T-helper 17 cell (primary cell): ENCODE measurements around the gene CHST11. TPM values are rescaled to one million over a fixed set of nuclear protein-coding genes. Genes with fewer than 3 reads are reported as not detected.

Experiments
- ATAC-seq: fragments of 150-1000 bp; cut with Tn5 transposase; 2 replicates; pipeline ENCODE4 v1.10.0; 2021; ENCODE audit warnings: mild to moderate bottlenecking, moderate library complexity
- DNase-seq, 3 donors: peaks; one replicate each; pipeline versions ENCODE4 v3.0.0 to v3.0.0-alpha.2; 2020 to 2021
- H3K9me3 ChIP-seq: one replicate; pipeline ENCODE4 v1.7.0; 2013; ENCODE audit warnings: low read length, mild to moderate bottlenecking; ENCODE audit not compliant: control insufficient read depth, poor library complexity, severe bottlenecking
- H3K27ac Mint-ChIP-seq: one replicate; pipeline ENCODE4 v1.8.0; 2022; ENCODE audit warnings: mild to moderate bottlenecking, moderate library complexity, mixed read lengths
- H3K27me3 Mint-ChIP-seq: one replicate; pipeline ENCODE4 v1.8.0; 2022; ENCODE audit warnings: mixed read lengths
- H3K36me3 Mint-ChIP-seq: one replicate; pipeline ENCODE4 v1.8.0; 2022; ENCODE audit warnings: low read depth, mixed read lengths
- H3K4me1 Mint-ChIP-seq: one replicate; pipeline ENCODE4 v1.8.0; 2022; ENCODE audit warnings: mild to moderate bottlenecking, mixed read lengths
- H3K4me3 Mint-ChIP-seq: one replicate; pipeline ENCODE4 v1.8.0; 2022; ENCODE audit warnings: mild to moderate bottlenecking, moderate library complexity, mixed read lengths
- total RNA-seq, 4 donors: library from RNA in 2 of 4; stranded (reverse) in 2 of 4; gene quantifications; one replicate each; pipeline ENCODE4 v1.2.3 and lab custom pipeline; 2022 to 2026

CHST11 gene
- total RNA-seq, 2 donors from 2014 or later = 76.6 to 78.3 TPM

DNA sequence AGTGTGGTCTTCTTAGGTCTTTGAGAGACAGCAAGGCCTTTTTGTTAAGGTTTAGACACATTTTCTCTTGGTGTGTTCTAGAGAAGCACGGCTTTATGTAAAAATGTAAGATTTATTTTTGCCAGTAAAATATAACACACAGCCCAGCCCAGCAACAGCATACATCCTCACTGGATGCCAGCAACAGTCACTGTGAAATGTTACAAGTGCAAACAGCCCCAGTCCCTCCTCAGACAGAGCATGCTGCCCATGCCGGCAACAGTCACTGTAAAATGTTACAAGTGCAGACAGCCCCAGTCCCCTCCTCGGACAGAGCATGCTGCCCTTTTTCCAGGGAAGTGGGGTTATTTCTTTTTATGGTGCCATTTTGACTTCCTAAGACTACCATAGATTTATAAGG is 207.6 kb downstream of the CHST11 start:
- no peaks in the 10 kb centered on the region for H3K9me3 ChIP-seq
- Mint-ChIP-seq H3K4me1 (peaks cover 27% of the 10 kb centered on the region), H3K4me3 (no peak overlapping the region), H3K36me3 (peaks cover 4% of the 10 kb centered on the region), H3K27me3 (no peaks in the 10 kb centered on the region), H3K27ac (no peak overlapping the region)
- ATAC-seq = no peak
- no peak for DNase-seq

GRCh38 chr12:104665296-104665695 is 208.5 kb downstream of the CHST11 start:
- peaks cover 34% of the 10 kb centered on the region for H3K4me1 Mint-ChIP-seq

GRCh38 chr12:104667139-104667538 is 210.4 kb downstream of the CHST11 start:
- Mint-ChIP-seq H3K36me3 (peaks cover 4% of the 10 kb centered on the region), H3K27me3 (no peaks in the 10 kb centered on the region), H3K4me3 (no peak overlapping the region), H3K27ac (no peak overlapping the region), H3K4me1 (peaks cover 48% of the 10 kb centered on the region)
- no peak for ATAC-seq
- H3K9me3 ChIP-seq = no peaks in the 10 kb centered on the region
- DNase-seq = no peak

More at GRCh38 chr12:104665296-104665695, 208.5 kb downstream of the CHST11 start:
- H3K4me3 Mint-ChIP-seq = no peak overlapping the region
- no peaks in the 10 kb centered on the region for H3K27me3 Mint-ChIP-seq
- peak overlapping the region; percentile 77 for H3K27ac Mint-ChIP-seq
- DNase-seq (no peak), ATAC-seq (no peak)
- H3K9me3 ChIP-seq = no peaks in the 10 kb centered on the region
- peaks cover 4% of the 10 kb centered on the region for H3K36me3 Mint-ChIP-seq

DNA sequence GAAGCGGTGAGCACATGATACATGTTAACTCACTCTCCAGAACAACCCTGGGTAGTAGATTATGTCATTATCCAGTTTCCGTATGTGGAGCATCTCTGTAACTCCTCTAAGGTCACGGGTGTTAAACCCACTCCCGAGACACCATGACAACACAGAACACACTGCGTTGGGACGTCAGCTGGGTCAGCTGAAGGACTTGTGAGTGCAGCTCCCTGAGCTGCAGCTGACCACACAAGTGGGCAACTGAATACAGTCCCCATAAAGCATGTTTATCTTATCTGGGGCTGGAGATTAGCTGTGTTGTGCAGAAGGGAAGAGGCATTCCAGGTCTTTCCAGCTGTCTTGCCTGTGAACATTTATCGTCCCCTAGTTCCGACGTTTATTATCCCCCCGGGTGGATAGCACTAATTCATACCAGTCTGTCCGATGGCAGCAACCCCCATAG is 211.5 kb downstream of the CHST11 start:
- Mint-ChIP-seq H3K27me3 (no peaks in the 10 kb centered on the region), H3K36me3 (peaks cover 4% of the 10 kb centered on the region), H3K27ac (no peak overlapping the region), H3K4me3 (no peak overlapping the region), H3K4me1 (peaks cover 51% of the 10 kb centered on the region)
- no peak for DNase-seq
- no peak for ATAC-seq
- H3K9me3 ChIP-seq = no peaks in the 10 kb centered on the region

DNA sequence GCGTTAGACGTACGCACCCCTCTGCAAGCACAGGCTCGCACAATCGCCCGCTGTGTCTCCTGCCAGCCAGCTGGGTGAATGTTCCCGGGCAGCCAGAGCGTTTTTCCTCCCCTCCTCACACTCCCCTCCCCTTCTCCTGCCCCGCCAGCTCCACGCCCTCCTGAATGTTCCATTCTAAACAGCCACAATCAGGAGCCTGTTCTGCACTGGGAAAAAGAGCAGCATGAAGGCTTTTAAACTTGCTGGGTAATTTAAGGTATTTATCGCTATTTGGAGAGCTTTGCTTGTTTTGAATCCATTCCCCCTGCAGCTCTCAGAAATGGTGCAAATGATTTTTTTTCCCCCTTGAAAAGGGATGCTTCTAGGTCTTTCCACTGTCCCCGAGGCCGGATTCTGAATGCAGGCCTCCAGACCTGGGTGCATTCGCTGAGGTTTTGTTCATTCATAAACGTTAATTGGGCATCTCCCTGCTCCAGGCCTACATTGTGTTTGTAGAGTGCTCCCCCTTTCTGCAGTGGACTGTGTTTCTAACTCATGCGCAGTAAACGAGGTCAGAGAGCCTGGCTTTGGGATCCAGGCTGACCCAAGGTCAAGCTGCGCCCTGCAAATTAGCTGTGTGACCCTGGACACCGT is 212.5 kb downstream of the CHST11 start:
- peaks cover 52% of the 10 kb centered on the region for H3K4me1 Mint-ChIP-seq
- no peak overlapping the region for H3K4me3 Mint-ChIP-seq
- no peak for ATAC-seq
- peaks cover 4% of the 10 kb centered on the region for H3K36me3 Mint-ChIP-seq
- H3K27me3 Mint-ChIP-seq = no peaks in the 10 kb centered on the region
- H3K9me3 ChIP-seq = no peaks in the 10 kb centered on the region
- no peak for DNase-seq
- peak overlapping the region; percentile 92 for H3K27ac Mint-ChIP-seq

DNA sequence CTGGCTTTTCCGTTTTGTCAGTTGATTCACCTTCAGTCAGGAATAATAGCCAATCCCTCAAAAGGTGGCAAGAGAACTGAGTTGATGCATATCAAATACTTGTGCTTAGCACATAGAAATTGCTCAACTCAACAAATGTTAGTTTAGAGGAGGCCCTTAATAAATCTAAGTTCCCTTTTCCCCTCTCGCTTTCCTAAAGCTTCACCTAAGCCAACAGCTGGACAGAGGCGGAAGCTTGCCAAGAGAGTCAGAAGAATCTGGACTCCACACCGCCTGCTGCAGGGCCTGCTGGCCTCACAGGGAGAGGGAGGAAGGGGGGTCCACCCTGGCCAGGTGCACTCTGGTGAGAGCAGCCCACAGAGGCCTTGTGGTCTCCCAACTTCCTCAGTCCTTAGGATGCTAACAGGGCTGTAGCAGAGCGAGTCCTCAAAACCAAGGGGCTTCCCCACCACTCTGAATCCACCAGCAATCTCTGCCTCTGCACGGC is 213.1 kb downstream of the CHST11 start:
- H3K4me3 Mint-ChIP-seq = peak overlapping the region; percentile 82
- peak overlapping the region; percentile 92 for H3K27ac Mint-ChIP-seq
- no peaks in the 10 kb centered on the region for H3K9me3 ChIP-seq
- peak in 1 of 3 donors; percentile 14 for DNase-seq
- H3K36me3 Mint-ChIP-seq = peaks cover 4% of the 10 kb centered on the region
- H3K4me1 Mint-ChIP-seq = peaks cover 52% of the 10 kb centered on the region
- peak; percentile 68 for ATAC-seq
- no peaks in the 10 kb centered on the region for H3K27me3 Mint-ChIP-seq

DNA sequence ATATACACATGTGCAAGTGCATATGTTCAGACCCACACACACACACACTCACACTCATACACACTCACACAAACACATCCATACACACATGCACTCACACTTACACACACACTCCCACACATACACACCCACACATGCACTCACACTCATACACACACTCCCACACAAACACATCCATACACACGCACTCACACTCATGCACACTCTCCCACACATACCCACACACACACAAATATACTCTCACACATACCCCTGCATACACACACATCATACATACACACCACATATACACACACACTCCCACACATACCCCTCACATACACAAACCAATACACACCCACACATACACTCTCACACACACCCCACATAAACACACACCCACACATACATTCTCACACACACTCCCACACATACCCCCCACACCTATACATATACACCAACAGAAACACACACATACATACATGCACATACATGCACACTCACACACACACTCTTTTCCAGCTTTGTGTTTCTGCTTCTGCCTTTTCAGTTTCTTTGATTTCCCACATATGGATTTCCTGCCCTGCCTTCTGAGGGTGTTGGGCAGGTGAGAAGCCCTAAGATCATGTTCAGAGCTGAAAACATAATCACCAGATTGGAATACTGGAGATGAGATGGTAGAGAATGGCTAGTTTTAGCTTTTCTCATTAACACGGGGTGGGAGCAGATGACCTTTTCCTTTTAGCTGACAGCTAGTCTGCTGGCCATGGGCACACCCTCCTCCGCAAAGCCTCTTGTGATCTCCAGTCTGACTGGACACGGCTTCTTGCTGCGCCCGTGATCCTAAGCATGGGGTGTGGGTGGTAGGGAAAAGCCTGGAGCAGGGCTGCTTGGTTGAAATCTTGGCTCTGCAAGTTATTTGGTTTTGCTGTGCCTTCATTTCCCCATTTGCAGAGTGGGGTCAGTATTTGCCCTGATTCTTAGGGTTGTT is 214.0 kb downstream of the CHST11 start:
- no peaks in the 10 kb centered on the region for H3K9me3 ChIP-seq

DNA sequence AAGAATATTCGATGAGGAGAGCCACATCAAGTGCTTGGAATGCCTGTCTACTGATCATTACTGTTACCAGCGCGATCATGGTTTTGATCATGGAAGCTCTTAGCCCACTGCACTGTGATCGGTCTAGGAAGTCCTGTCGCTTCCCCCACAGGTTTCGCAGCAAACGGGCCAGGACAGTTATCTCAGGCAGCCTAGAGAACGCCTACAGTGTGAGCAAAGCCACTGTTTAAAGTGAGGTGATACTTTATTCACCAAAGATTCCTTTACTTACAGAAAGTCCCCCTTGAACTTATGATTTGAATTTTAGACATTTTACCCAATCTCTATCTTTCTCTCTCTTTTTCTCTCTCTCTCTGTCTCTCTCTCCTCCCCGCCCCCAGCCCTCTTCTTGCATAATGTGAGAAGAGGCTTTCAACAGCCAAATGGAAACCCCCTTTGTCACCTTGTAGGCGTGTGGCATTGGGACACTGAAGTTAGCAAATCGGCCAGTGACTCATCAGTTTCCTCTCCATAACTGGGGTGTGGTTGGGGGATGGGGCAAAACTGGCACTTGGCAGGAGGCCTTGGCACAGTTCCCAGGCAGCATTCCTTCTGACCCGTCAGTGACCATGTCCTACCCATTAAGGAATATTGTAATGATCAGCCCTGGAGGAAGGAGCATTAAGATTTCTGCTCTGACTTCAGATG is 214.8 kb downstream of the CHST11 start:
- H3K27ac Mint-ChIP-seq = peak overlapping the region; percentile 92
- no peaks in the 10 kb centered on the region for H3K9me3 ChIP-seq
- DNase-seq (peak; percentile 36 to 63 (median 58)), ATAC-seq (peak; percentile 85)
- no peaks in the 10 kb centered on the region for H3K27me3 Mint-ChIP-seq
- H3K4me3 Mint-ChIP-seq = peak overlapping the region; percentile 82
- peaks cover under 1% of the 10 kb centered on the region for H3K36me3 Mint-ChIP-seq
- H3K4me1 Mint-ChIP-seq = peaks cover 46% of the 10 kb centered on the region

More for the DNA sequence above, 214.0 kb downstream of the CHST11 start:
- Mint-ChIP-seq H3K27ac (peak overlapping the region; percentile 92), H3K36me3 (peaks cover 2% of the 10 kb centered on the region), H3K27me3 (no peaks in the 10 kb centered on the region), H3K4me3 (peak overlapping the region; percentile 82), H3K4me1 (peaks cover 48% of the 10 kb centered on the region)
- DNase-seq = no peak
- ATAC-seq = no peak

- no peaks in the 10 kb centered on the region for H3K36me3 Mint-ChIP-seq
- H3K4me1 Mint-ChIP-seq = peaks cover 50% of the 10 kb centered on the region
- H3K9me3 ChIP-seq = no peaks in the 10 kb centered on the region
- peak overlapping the region; percentile 92 for H3K27ac Mint-ChIP-seq
- no peaks in the 10 kb centered on the region for H3K27me3 Mint-ChIP-seq
- ATAC-seq (no peak), DNase-seq (no peak)
- no peak overlapping the region for H3K4me3 Mint-ChIP-seq
Observed at GRCh38 chr12:104672096-104672445, 215.3 kb downstream of the CHST11 start.

DNA sequence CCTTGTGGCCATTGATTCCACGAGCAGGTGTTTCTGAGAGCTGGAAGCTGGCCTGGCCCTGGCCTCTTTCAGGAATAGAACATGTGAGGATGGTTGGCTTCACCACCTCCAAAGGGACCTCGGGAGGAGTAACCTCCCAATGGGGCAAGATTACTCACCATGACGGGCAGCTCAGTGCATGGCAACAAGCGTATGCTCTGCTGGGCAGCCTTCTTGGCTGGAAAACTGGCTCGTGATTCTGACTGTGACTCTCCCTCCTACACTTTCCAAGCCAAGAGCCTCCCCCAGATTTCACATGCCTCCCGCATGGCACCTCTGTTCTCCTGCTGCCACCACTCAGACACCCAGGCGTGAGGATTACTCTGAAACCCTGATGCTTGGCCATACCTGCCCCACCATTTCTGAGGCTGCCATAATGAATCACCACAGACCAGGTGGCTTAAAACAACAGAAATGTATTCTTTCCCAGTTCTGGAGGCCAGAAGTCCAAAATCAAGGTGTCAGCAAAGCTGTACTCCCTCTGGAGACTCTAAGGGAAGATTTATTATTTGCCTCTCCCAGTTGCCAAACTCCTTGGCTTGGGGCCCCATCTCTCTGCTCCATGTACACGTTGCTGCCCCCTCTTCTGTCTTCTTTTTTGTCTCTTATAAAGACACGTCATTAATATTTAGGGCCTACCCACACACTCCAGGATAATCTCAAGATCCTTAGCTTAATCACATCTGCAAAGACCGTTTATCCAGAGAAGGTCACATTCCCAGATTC is 215.9 kb downstream of the CHST11 start:
- no peaks in the 10 kb centered on the region for H3K9me3 ChIP-seq
- Mint-ChIP-seq H3K4me1 (peaks cover 53% of the 10 kb centered on the region), H3K27me3 (no peaks in the 10 kb centered on the region), H3K4me3 (peak overlapping the region; percentile 50), H3K27ac (peak overlapping the region; percentile 92), H3K36me3 (no peaks in the 10 kb centered on the region)
- ATAC-seq (no peak), DNase-seq (no peak)

DNA sequence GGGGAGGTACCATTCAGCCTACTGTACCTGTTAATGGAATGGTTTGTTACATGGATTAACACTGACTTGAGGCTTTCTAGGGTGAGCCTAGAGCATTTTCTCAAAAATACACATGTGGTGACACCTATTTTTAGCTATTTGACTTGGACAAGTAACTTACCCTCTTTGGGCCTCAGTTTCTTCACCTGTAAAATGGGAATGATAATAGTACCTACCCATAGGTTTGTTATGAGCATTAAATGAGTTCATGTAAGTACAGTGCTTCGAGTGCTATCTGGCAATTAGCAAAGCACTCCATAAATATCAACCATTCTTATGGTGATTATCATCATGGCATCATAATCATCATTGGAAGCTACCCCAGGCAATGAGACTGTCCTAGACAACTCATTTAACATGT is 216.5 kb downstream of the CHST11 start:
- Mint-ChIP-seq H3K4me1 (peaks cover 57% of the 10 kb centered on the region), H3K27ac (peak overlapping the region; percentile 92), H3K27me3 (no peaks in the 10 kb centered on the region), H3K36me3 (no peaks in the 10 kb centered on the region), H3K4me3 (peak overlapping the region; percentile 50)
- H3K9me3 ChIP-seq = no peaks in the 10 kb centered on the region
- no peak for ATAC-seq
- no peak for DNase-seq

DNA sequence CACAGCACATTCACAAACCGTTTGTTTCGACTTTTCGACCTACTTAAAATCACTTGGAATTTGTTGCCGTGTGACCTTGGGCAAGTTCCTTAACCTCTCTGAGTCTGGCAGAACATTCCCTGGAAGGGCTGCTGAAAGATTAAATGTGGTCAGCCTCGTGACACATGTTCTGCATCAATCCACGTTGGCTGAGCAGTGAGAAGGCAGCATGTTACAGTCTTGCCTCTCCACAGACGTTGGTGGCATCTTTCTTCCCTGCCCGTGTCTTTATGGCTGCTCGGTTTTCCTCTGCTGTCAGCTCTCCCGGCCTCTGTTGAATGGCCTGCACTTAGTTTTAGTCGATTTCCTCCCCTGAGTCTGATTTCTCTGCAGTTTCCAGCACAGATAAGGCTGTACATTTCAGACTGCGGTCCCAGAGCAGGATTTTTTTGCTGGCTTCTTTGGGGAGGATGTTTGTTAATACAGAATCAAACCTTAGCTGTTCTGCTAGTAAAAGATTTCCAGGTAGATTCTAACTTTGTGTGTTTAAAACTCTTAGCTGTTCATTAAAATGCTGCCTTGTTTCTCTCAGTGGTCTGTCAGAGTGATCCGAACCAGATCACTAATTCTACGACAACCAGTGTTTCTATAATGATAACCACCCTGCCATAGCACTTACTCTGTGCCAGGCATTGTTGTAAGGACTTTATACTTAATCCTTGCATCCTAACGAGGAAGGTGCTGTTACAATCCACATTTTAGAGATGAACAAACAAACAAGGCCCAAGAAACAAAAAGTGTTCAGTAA is 217.1 kb downstream of the CHST11 start:
- Mint-ChIP-seq H3K36me3 (no peaks in the 10 kb centered on the region), H3K4me3 (no peak overlapping the region), H3K27me3 (no peaks in the 10 kb centered on the region), H3K4me1 (peaks cover 55% of the 10 kb centered on the region), H3K27ac (peak overlapping the region; percentile 92)
- H3K9me3 ChIP-seq = no peaks in the 10 kb centered on the region
- DNase-seq (no peak), ATAC-seq (no peak)
